Progenitor cell of endocrine pancreas (in vitro differentiated cells): ENCODE results near the gene CASP6. TPM values are rescaled to one million over a fixed set of nuclear protein-coding genes. Genes with fewer than 3 reads are reported as not detected.

Experiments
- DNase-seq: peaks from one replicate; pipeline ENCODE4 v3.0.0; 2021; ENCODE audit warnings: low spot score; ENCODE audit not compliant: unreplicated experiment
- H3K27ac Mint-ChIP-seq: 2 replicates; pipeline ENCODE4 v1.8.0; 2021; ENCODE audit warnings: mild to moderate bottlenecking, moderate library complexity, mixed read lengths
- H3K27me3 Mint-ChIP-seq: 2 replicates; pipeline ENCODE4 v1.8.0; 2021; ENCODE audit warnings: mixed read lengths
- H3K36me3 Mint-ChIP-seq: 2 replicates; pipeline ENCODE4 v1.8.0; 2022; ENCODE audit warnings: mixed read lengths; ENCODE audit not compliant: insufficient read depth
- H3K4me1 Mint-ChIP-seq: 2 replicates; pipeline ENCODE4 v1.8.0; 2021; ENCODE audit warnings: low read depth, mixed read lengths
- H3K4me3 Mint-ChIP-seq: 2 replicates; pipeline ENCODE4 v1.8.0; 2021; ENCODE audit warnings: low read depth, mild to moderate bottlenecking, moderate library complexity, mixed read lengths
- H3K9me3 Mint-ChIP-seq: 2 replicates; pipeline ENCODE4 v1.8.0; 2021; ENCODE audit warnings: low read depth, mixed read lengths
- total RNA-seq: library from RNA; stranded (reverse); gene quantifications from 2 replicates; pipeline ENCODE4 v1.2.1, GENCODE V29; 2021
- TF ChIP-seq, protein P1 (sequence below): fragments of 200-600 bp; sonication (generic); IDR thresholded peaks from one replicate; pipeline ENCODE4 v1.5.0; 2021; ENCODE audit warnings: antibody characterized with exemption, mild to moderate bottlenecking; ENCODE audit not compliant: unreplicated experiment

CASP6 gene
- total RNA-seq, 1 donor from 2014 or later, result 61.0 TPM

DNA sequence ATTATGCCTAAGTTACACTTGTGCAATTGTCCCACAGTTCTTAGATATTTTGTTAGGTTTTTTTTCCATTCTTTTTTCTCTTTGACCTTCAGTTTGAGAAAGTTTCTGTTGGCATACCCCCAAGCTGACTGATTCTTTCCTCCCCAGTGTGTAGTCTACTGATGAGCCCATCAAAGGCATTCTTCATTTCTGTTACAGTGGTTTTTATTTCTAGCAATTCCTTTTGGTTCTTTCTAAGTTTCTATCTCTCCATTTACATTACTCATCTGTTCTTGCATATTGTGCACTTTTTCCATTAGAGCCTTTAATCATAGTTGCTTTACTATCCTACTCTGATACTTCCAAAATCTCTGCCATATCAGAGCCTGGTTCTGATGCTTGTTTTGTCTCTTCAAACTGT lies 31.9 kb downstream of the CASP6 start:
- Mint-ChIP-seq H3K4me1 (peaks cover 4% of the 10 kb centered on the region), H3K4me3 (no peak overlapping the region), H3K27me3 (no peaks in the 10 kb centered on the region), H3K36me3 (peaks cover 6% of the 10 kb centered on the region), H3K27ac (no peak overlapping the region), H3K9me3 (peaks cover 12% of the 10 kb centered on the region)
- TF ChIP-seq, protein P1, sequence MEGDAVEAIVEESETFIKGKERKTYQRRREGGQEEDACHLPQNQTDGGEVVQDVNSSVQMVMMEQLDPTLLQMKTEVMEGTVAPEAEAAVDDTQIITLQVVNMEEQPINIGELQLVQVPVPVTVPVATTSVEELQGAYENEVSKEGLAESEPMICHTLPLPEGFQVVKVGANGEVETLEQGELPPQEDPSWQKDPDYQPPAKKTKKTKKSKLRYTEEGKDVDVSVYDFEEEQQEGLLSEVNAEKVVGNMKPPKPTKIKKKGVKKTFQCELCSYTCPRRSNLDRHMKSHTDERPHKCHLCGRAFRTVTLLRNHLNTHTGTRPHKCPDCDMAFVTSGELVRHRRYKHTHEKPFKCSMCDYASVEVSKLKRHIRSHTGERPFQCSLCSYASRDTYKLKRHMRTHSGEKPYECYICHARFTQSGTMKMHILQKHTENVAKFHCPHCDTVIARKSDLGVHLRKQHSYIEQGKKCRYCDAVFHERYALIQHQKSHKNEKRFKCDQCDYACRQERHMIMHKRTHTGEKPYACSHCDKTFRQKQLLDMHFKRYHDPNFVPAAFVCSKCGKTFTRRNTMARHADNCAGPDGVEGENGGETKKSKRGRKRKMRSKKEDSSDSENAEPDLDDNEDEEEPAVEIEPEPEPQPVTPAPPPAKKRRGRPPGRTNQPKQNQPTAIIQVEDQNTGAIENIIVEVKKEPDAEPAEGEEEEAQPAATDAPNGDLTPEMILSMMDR, result no peak
- no peak for DNase-seq

DNA sequence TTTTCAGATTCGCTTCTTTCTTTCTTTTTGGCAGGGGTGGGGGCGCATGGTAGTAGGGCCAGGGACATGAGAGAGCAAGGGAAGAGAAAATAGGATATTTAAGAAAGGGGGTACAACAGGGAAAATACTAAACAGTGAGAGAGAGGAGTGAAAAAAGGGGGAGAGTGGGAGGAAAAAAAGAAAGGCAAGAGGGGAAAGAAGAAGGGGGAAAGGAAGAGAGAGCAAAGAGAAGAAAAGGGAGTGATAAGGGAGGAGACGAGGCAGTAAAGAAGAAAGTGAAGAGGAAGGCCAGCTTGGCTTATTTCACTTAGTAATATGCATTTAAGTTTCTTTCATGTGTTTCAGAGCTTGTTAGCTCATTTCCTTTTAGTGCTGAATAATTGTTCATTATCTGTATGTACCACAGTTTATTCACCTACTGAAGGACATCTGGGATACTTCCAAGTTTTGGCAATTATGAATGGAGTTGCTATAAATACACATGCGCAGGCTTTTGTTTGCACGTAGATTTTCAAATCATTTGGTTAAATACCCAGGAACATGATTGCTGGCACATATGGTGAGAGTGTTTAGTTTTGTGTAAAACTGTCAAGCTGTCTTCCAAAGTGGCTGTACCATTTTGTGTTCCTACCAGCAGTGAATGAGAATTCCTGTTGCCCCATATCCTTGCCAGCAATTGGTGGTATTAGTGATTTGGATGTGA lies 37.3 kb downstream of the CASP6 start:
- no peak overlapping the region for H3K27ac Mint-ChIP-seq
- TF ChIP-seq, protein P1, result no peak

DNA sequence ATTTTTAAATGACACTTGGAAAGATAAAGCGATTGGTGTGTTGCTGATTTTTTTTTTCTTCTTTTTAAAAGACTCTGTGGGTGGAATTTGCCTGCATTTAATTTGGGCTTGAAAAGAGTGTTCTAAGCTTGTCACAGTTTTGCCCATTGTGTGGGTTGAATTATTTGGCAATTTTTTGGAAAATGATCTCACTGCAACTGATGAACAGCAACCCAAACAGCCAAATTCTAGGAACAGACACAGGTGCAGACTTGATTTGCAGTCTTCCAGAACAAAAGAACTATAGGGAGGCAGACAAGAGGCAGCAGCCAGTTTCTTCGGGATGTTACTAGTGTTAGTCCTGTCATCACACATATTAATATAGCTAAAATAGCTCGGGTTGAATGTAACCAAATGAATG lies 40.5 kb downstream of the CASP6 start:
- H3K9me3 Mint-ChIP-seq, result no peaks in the 10 kb centered on the region
- H3K4me1 Mint-ChIP-seq, result peaks cover 4% of the 10 kb centered on the region
- no peaks in the 10 kb centered on the region for H3K27me3 Mint-ChIP-seq
- H3K4me3 Mint-ChIP-seq, result no peak overlapping the region
- no peak overlapping the region for H3K27ac Mint-ChIP-seq
- no peaks in the 10 kb centered on the region for H3K36me3 Mint-ChIP-seq
- TF ChIP-seq, protein P1, result no peak
- DNase-seq, result no peak

More for the DNA sequence above, 37.3 kb downstream of the CASP6 start:
- Mint-ChIP-seq H3K4me3 (no peak overlapping the region), H3K36me3 (no peaks in the 10 kb centered on the region), H3K9me3 (no peaks in the 10 kb centered on the region), H3K4me1 (peaks cover 4% of the 10 kb centered on the region), H3K27me3 (no peaks in the 10 kb centered on the region)
- no peak for DNase-seq

DNA sequence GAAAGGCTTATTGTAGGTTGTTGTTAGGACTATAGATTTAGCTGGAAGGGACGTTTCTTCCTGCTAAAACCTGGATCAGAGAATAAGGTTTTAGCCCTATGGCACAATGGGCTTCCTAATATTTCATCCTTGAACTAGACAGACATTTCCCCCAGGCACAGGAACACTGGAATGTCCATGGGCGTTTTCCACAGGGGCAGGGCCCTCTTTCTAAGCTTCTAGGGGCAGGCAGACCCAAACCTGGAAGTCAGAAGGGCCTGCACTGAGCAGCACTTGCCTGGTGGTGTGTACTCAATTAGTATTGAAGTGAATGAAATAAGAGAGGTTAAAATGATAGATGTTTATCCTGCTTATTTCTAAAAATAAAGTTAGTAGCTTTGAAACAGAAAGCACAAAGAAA lies 41.1 kb downstream of the CASP6 start:
- Mint-ChIP-seq H3K4me1 (peaks cover under 1% of the 10 kb centered on the region), H3K27ac (no peak overlapping the region), H3K27me3 (no peaks in the 10 kb centered on the region), H3K36me3 (no peaks in the 10 kb centered on the region), H3K4me3 (no peak overlapping the region), H3K9me3 (no peaks in the 10 kb centered on the region)
- no peak for DNase-seq
- TF ChIP-seq, protein P1, result no peak

DNA sequence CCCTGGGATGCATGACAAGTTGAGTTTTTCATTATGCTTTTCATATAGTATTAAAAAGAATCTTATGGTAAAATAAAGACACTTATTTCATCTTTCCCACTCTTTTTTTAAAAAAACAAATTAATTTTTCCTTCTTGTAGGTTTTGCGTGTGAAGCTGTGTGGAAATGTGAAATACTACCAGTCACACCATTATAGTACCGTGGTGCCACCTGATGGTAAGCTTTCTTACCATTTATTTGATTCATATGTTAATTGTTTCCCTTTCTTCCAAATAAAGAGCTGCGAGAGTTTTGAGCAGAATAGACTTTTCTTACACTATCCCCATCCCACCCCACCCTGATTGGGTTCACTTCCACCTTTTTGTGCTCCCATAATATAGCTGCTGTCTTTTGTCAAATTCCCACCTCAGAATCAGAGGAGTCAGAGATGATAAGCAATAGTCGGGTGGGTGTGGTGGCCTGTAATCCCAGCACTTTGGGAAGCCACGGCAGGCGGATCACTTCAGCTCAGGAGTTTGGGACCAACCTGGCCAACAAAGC lies 44.3 kb downstream of the CASP6 start:
- no peaks in the 10 kb centered on the region for H3K27me3 Mint-ChIP-seq
- no peak overlapping the region for H3K4me3 Mint-ChIP-seq
- TF ChIP-seq, protein P1, result no peak
- DNase-seq, result no peak
- no peaks in the 10 kb centered on the region for H3K9me3 Mint-ChIP-seq
- H3K4me1 Mint-ChIP-seq, result no peaks in the 10 kb centered on the region
- no peak overlapping the region for H3K27ac Mint-ChIP-seq
- no peaks in the 10 kb centered on the region for H3K36me3 Mint-ChIP-seq
